NCI-H1694 treated with DMSO at 0.1 percent for 48 hours (cell line): ENCODE data around the gene RPTN.

ENCODE experiments used
- DNase-seq: peaks from one replicate; lab custom pipeline; 2025; lab: John Stamatoyannopoulos, UW

Gene RPTN

DNA sequence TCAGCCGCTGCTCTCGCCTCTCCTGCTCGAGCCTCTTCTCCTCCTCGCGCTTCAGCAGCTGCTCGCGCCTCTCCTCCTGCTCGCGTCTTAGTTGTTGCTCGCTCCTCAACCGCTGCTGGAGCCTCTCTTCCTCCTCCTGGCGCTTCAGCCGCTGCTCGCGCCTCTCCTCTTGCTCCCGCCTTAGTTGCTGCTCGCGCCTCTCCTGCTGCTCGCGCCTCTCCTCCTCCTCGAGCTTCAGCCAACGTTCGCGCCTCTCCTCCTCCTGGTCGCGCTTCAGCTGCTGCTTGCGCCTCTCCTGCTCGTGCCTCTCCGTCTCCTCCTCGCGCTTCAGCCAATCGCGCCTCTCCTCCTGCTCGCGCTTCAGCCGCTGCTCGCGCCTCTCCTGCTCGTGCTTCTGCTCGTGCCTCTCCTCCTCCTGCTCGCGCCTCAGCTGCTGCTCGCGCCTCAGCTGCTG is 47.5 kb downstream of the RPTN start:
- DNase-seq: peak; percentile 84

- DNase-seq: no peak
These were observed 48.0 kb downstream of the RPTN start for GRCh38 chr1:152110860-152111514.

GRCh38 chr1:152110365-152110859 is 48.6 kb downstream of the RPTN start:
- DNase-seq: no peak

GRCh38 chr1:152109998-152110294 is 49.1 kb downstream of the RPTN start:
- no peak for DNase-seq

DNA sequence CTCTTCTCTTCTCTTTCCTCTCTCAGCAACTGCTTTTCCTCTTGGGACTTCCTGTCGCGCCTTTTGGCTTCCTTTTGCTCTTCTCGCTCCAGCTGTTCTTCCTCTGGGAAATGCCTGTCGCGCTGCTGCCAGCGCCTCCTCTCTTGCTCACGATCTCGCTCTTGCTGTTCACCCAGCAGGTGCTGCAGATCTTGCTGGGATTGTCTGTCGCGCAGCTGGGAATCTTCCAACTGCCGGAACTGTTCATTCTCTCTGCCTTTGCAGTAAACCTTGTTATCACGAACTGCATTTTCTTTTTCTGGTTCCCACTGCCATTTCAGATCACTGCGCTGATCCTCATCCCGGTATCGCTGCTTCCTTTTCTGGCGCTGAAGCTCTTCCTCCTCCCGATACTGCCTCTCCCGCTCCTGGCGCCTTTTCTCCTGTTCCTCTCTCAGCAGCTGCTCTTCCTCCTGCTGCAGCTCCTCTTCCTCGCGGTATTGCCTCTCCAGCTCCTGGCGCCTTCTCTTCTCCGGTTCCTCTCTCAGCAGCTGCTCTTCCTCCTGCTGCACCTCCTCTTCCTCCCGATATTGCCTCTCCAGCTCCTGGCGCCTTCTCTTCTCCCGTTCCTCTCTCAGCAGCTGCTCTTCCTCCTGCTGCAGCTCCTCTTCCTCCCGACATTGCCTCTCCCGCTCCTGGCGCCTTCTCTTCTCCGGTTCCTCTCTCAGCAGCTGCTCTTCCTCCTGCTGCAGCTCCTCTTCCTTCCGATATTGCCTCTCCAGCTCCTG is 49.6 kb downstream of the RPTN start:
- no peak for DNase-seq

DNA sequence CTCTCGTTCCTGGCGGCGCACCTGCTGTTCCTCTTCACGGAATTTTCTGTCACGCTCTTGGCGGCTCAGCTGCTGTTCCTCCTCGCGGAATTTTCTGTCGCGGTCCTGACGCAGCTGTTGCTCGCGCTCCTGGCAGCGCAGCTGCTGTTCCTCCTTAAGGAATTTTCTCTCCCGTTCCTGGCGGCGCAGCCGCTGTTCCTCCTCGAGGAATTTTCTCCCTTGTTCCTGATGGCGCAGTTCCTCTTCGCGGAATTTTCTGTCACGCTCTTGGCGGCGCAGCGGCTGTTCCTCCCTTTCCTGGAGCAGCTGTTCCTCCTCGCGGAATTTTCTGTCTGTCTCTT is 50.2 kb downstream of the RPTN start:
- no peak for DNase-seq

- no peak for DNase-seq
These were observed 50.8 kb downstream of the RPTN start for GRCh38 chr1:152107984-152108881.

GRCh38 chr1:152107031-152107983 is 51.7 kb downstream of the RPTN start:
- DNase-seq: no peak

DNA sequence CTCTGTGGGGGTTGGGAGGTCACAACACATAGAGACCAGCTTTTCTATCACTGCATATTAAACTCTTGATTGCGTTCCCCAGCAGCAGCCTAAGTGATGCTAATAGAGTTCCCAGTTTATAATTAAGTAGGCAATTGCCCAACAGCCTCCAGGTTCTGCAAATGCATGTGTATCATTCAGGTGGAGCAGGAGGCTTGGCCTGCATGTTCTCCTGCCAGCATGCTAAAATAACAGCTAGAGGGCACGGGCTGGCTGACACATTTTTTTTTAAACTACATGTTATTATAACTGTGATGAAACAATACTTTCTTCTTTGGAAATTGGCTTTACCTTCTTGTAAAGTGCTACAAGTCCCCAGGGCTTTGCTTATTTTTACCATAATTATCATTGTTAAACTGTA is 54.2 kb downstream of the RPTN start:
- no peak for DNase-seq
